GM12801 (cell line): ENCODE results near the gene OR2W1.

Experiments
- CTCF ChIP-seq: IDR thresholded peaks from one replicate; pipeline ENCODE4 v1.5.1; 2011; ENCODE audit warnings: control low read depth; ENCODE audit not compliant: insufficient read length; ENCODE audit errors: extremely low read depth

OR2W1 gene

GRCh38 chr6:29051680-29052079, 6.7 kb upstream of the OR2W1 start:
- no peak for TF ChIP-seq CTCF

DNA sequence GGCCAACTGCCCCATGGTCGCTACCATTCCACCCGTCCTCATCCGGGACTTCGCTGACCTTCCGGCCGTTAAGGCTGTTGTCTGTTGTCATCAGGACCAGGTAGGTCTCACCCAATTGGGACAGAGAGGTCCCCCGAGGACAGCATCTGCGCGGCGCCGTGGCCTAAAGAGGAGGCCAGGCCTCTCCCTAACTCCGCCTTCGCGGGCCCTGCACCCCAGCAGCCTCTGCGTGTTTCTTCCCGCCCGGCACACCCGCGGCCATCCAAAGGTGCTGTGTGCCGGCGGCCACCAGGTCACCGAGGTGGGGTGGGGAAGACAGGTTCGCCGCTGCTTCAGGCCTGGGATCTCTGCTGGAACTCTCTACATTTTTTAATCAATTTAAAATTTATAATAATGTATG, 9.0 kb downstream of the OR2W1 start:
- no peak for TF ChIP-seq CTCF

GRCh38 chr6:29028821-29029220, 16.2 kb downstream of the OR2W1 start:
- no peak for TF ChIP-seq CTCF

DNA sequence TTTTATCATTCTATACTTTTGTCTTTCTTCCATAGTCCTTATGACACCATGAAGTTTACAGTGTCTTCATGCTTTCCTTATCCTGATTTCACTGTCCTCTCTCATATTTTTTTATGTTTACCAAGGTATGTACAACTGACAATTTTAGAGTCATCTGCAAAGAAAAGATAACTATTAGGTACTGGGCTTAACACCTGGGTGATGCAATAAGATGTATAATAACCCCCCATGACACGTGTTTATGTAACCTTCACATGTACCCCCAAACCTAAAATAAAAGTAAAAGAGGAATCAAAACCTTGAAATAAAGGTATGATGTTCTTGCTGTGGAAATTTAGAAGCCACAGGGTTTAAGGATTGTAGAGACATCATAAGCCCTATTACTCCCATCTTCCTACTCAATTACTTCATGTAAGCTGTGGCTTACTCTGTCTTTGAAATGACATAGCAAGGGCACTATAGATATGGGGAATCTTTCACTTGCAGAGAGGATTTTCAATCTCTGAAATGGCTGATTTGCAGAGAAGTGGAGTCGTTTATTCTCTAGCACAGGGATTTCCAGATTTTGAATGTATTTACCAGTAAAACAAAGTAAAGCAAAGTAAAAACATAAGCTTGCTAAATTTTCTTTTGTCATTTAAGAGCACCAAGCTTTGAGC, 18.9 kb downstream of the OR2W1 start:
- TF ChIP-seq CTCF, result no peak

DNA sequence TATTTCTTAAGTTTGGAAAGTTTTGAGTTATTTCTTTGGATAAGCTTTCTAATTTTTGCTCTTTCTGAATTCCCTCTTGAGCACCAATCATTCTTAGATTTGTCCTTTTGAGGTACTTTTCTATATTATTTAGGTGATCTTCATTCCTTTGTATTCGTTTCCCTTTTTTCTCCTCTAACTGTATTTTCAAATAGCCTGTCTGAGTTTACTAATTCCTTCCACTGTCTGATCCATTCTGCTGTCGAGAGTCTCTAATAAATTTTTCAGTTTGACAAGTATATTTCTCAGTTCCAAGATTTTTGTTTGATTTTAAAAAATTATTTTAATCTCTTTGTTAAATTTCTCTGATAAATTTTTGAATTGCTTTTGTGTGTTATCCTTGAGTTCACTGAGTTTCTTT, 23.5 kb downstream of the OR2W1 start:
- no peak for TF ChIP-seq CTCF

- TF ChIP-seq CTCF, result no peak
Measured at GRCh38 chr6:29019629-29020028, 25.3 kb downstream of the OR2W1 start.

- TF ChIP-seq CTCF, result no peak
Measured at GRCh38 chr6:29017428-29017802, 27.6 kb downstream of the OR2W1 start.
